GM04504 (cell line): Measurements from ENCODE around the gene CDH8.
A peak's percentile ranks its signal among the peaks of the same experiment; 100 is the strongest.

Experiments used
- DNase-seq: peaks from one replicate; pipeline ENCODE4 v3.0.0-alpha.2; 2012; ENCODE audit warnings: low read depth

The CDH8 gene

GRCh38 chr16:62036101-62036801 is at the start of gene CDH8:
Gene CDH8 (minus strand): TSS chr16:62036438. CDS start chr16:62021403, 15,035 bp downstream.
- no peak for DNase-seq

- no peak for DNase-seq
Observed at GRCh38 chr16:62079236-62079635, 43.0 kb upstream of the CDH8 start.

DNA sequence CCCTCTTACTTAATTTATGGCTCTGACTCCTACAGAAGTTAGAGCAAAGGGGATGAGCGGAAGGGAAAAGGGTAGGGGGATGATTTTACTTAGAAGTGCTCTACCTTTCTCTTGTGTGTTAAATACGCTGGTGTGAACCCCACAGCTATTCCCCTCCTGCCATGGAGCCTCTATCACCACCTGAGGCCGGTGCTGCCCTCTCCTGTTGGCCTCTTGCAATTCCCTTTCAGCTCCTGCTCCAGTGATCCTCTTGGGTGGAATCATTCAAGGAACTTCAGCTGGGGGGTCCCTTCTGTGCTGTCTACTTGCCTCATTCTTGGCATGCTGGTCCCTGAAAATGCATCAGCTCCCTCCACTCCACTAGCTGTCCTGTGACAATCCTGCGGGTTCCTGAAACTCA is 41.8 kb upstream of the CDH8 start:
- DNase-seq, result no peak

DNA sequence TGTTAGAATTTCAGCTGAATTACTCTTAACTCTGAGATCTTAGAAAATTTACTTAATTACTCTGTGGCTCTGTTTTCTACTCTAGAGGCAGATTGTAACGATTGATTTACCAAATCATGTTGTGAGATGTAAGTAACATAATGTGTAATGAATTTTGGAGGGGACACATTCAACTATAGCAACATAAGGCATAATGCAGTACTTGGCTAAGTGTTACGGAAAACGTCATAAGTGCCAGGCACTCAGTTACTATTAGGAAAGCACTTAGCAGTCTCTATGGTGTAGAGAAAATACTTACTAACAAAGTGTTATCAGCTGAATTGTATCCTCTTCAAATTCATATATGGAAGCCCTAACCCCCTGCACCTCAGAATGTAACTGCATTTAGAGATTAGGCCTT is 40.6 kb upstream of the CDH8 start:
- no peak for DNase-seq

DNA sequence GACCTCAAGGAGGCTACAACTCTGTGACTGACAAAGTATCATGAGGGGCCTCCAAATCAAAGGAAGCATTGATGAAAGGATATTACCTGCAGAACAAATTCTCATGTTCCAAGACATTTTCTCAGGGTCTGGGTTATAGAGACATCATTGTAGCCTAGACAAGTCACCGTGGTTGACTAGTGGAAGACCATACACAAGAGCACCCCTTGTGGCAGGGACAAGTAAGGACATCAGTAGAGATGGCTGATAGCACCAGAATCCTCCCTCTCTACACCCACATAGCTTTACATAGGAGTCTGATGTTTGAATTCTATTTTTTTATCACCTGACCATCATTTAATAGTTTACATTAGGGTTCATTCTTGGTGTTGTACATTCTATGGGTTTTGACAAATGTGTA is 32.5 kb upstream of the CDH8 start:
- DNase-seq, result no peak

GRCh38 chr16:62067981-62068380 is 31.7 kb upstream of the CDH8 start:
- no peak for DNase-seq

DNA sequence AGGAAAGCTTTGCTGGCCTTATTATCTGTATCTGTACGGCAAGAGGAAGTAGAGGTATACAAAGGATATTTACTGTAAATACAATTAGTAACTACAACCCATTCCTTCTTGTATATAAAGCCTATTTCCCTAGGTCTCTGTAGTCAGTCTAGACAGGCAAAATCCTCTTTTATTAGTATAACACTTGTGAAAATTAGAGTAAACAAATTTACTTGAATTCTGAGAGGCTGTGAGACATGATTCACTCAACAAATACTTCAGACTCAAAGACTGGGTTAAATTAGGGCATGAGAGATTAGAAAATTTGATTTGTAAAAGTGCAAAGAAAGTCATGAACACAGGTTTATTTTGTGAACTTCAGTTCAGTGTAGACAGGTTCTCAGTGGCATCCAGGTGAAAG is 30.9 kb upstream of the CDH8 start:
- DNase-seq, result no peak

DNA sequence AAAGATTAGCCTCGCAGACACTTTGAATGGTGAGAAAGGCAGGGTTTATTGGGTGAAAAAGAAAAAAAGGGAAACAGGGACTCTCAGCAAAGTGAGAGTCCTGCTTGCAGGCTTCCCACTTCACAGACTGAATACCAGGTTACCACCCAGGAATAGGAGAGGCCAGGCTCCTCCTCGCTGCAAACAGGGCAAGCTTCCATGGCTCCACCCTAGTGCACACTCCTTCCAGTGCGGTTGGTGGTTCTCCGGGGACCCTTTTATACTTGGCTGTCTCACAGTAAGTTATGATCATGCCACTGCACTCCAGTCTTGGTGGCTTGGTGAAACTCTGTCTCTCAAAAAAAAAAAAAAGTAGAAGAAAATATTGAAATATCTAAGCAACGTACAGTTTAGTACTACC is 30.5 kb upstream of the CDH8 start:
- DNase-seq, result no peak

DNA sequence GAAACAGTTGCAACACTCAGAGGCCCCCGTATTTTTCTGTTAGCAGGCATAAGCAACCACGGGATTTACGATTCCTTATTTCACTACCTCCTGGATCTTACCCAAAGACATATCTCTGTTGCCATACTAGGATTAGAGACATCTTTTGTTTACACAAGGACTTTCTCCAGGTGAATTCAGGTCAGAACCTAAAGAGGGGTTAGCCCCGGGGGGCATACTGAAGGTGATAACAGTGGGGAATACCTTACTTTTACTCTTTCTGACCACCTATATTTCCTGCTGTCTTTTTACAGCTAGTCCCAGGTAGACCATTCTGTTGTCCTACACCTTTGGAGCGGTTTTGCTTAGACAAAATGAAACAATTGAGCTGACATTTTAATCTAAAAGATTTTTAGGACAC is 27.9 kb upstream of the CDH8 start:
- no peak for DNase-seq

- DNase-seq, result no peak
Observed at GRCh38 chr16:62060089-62060488, 23.9 kb upstream of the CDH8 start.

DNA sequence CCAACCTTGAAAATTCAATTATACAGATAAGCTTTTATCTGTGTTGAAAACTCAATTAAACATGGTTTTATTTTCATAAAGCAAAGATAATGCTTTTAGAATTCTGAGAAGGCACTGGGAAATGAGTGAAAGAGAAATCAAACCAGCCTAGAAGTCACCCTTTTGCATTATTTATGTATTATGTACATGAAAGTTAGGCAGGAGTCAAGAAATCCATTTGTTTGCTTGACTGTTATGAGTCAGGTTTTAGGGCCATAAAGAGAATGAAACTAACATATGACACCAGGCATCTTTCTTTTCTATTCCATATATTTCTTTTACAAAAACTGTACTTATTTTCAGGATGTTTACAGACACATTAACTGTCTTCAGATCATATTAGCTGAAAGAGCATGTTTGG is 23.3 kb upstream of the CDH8 start:
- DNase-seq, result no peak

DNA sequence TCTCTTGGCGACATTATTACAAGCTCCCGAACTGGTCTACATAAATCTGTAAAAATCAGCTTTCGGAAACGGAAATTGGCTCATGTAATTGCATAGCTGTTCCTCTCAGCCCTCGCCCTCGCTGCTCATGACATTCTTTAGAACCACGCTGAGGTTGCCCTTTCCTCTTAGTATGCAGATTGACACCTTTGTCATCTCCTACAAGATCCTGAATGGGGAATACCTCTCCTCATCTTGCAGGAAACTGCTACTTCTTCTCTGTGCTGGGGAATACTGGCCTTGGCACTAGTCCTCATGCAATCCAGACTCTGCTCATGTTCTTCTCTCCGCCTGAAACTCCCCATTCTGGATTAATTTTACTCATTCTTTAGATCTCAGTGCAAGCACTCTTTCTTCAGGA is 22.2 kb upstream of the CDH8 start:
- DNase-seq, result no peak

- no peak for DNase-seq
Observed at GRCh38 chr16:62051942-62052341, 15.7 kb upstream of the CDH8 start.

DNA sequence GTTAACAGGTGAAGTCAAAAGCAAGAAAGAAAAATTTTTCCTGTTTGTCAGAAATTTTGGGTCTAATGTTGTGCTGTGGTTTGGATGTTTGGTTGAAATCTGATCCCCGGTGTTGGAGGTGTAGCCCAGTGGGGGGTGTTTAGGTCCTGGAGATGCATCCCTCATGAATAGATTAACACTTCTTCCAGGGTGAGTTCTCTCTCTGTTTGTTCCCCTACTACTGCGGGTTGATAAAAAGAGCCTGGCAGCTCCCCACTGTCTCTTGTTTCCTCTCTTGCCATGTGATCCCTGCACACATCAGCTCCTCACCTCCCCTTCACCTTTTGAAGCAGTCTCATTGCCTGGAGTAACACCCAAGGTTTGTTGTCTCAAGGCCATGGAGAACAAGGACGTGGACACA is 14.6 kb upstream of the CDH8 start:
- DNase-seq, result no peak

- no peak for DNase-seq
Observed at GRCh38 chr16:62046801-62047200, 10.6 kb upstream of the CDH8 start.

DNA sequence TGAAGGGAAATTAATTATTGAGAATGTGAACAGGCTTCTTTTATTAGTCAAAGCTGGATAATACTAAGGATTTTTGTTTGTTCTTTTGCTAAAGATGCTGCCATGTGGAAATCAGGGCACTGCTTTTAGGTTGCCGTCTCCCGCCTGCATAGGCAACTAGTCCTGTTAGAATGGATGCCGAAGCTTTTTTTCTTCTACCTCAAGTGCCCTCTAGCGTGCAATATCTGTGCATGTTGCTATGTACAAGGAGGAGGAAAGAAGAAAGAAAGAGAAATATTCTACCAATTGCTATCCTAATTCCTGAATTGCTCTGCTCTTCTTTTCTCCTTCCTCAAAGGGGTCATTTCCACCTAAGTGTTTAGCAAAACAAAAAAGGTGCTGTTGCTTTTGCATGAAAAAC is 5.2 kb upstream of the CDH8 start:
- DNase-seq, result peak; percentile 17

DNA sequence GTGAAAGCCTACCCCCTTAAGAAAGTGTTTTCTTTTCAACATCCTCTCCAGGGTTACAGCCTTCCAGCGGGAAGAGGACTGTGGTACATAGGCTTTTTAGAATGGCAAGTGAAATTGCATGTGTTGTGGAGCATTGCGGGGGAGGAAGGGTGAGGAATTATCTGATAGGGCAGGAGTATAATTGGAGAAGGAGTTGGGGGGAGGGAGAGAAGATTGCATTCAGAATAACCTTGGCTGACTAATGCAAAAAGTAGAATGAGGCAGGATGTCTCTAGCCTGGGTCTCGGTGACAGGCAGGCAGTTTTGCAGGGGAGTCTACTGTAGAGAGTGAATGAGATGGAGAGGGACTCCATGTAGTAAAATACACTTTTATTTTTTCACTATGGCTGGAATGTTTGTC is 2.4 kb upstream of the CDH8 start:
- no peak for DNase-seq

GRCh38 chr16:62038225-62038624 is 2.0 kb upstream of the CDH8 start:
- no peak for DNase-seq

GRCh38 chr16:62036802-62037135 is 531 bp upstream of the CDH8 start:
- DNase-seq, result no peak

GRCh38 chr16:62035115-62036092 is 834 bp downstream of the CDH8 start:
- DNase-seq, result no peak

- no peak for DNase-seq
Observed at GRCh38 chr16:62034231-62035114, 1.8 kb downstream of the CDH8 start.

DNA sequence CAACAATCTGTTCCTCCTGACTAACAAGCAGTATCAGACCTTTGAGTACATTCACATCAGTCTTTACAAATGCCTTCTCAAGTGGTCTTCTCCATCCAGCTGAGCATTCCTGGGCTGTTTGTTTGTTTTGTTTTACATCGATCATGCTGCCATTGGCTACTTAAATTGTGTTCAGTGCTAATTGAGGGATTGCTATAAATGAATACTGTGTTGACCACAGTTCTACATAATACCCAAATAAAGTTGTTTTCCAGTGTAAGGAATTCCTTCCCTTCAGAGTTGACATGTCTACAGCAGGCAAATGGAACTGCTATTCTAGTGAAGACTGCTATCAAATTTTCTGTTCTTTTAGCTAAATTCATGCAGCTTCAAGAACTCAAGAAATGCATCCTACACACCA is 3.2 kb downstream of the CDH8 start:
- no peak for DNase-seq

DNA sequence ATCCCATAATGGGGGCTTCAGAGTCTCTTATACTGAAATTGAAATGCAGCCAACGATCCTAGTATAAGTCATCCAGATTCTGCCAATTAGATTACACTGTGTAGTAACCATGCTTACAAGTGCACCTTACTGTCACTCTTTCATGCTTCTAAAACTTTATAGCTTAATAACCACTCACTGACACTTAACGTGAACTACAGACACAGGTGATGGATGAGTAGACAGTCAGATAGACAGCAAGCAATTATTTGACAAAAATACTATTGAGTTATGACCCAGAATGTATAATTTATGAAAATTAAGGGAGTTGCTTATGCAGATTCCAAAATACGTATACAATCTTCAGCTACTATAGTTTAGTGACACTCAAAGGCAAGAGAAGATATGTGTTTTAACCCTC is 6.3 kb downstream of the CDH8 start:
- no peak for DNase-seq
